H1 (cell line): ENCODE results near the gene SLC24A4. TPM values are rescaled to one million over a fixed set of nuclear protein-coding genes. Genes with fewer than 3 reads are reported as not detected.

Source experiments
- CTCF ChIA-PET: fragments of 300-600 bp; sonication (Branson Sonifier 250); formaldehyde crosslinking; loops from one replicate; lab custom pipeline; 2021; ENCODE audit not compliant: partially characterized antibody; lab: Charles Lee
- POLR2A ChIA-PET: fragments of 300-600 bp; sonication (Branson Sonifier 250); formaldehyde crosslinking; loops from one replicate; lab custom pipeline; 2021; ENCODE audit warnings: inconsistent platforms; ENCODE audit not compliant: partially characterized antibody; lab: Charles Lee
- DNase-seq, 2 experiments: peaks; one replicate each; pipeline versions ENCODE4 v3.0.0 to v3.0.0-alpha.2; 2010 to 2022; ENCODE audit warnings: low spot score in 2 of 2, low read depth in 1 of 2, mixed read lengths in 1 of 2
- FAIRE-seq: peaks from 2 replicates; lab custom pipeline; 2011; peaks lifted over from hg19 to GRCh38; lab: Jason Lieb, UNC
- H2AFZ ChIP-seq: 2 replicates; pipeline ENCODE4 v1.8.1; 2012; ENCODE audit warnings: low read length, inconsistent platforms
- H2AK5ac ChIP-seq: 2 replicates; pipeline ENCODE4 v1.6.1; 2013; ENCODE audit warnings: low read depth, low read length
- H2BK120ac ChIP-seq: replicated peaks from 2 replicates; pipeline ENCODE3; 2013; ENCODE audit warnings: low read depth, low read length, inconsistent platforms
- H2BK12ac ChIP-seq: 2 replicates; pipeline ENCODE4 v1.6.1; 2013; ENCODE audit warnings: low read depth, low read length
- H2BK15ac ChIP-seq: 2 replicates; pipeline ENCODE4 v1.6.1; 2013; ENCODE audit warnings: low read length
- H2BK20ac ChIP-seq: 2 replicates; pipeline ENCODE4 v1.6.1; 2013; ENCODE audit warnings: low read length
- H2BK5ac ChIP-seq: 2 replicates; pipeline ENCODE4 v1.6.1; 2013; ENCODE audit warnings: low read depth, low read length
- H3K14ac ChIP-seq: 2 replicates; pipeline ENCODE4 v1.6.1; 2013; ENCODE audit warnings: inconsistent platforms; ENCODE audit not compliant: insufficient read length
- H3K18ac ChIP-seq: 2 replicates; pipeline ENCODE4 v1.6.1; 2013; ENCODE audit warnings: low read length; ENCODE audit errors: extremely low read depth
- H3K23ac ChIP-seq: 2 replicates; pipeline ENCODE4 v1.6.1; 2013; ENCODE audit warnings: inconsistent platforms; ENCODE audit not compliant: insufficient read length
- H3K23me2 ChIP-seq: 2 replicates; pipeline ENCODE4 v1.6.1; 2013; ENCODE audit warnings: low read depth, low read length
- H3K27ac ChIP-seq: 2 replicates; pipeline ENCODE4 v1.6.1; 2011; ENCODE audit warnings: low read depth, low read length, inconsistent platforms
- H3K27me3 ChIP-seq, 4 experiments: replicated peaks in 1 of 4; 1 replicate in 1 of 4; 2 replicates in 3 of 4; pipeline versions ENCODE4 v1.6.1 to v1.8.1; 2011 to 2013; ENCODE audit warnings: low read length in 3 of 4, mild to moderate bottlenecking in 3 of 4, inconsistent platforms in 2 of 4, mixed read lengths in 2 of 4, moderate library complexity in 1 of 4; ENCODE audit not compliant: control insufficient read depth in 3 of 4, insufficient read depth in 3 of 4; ENCODE audit errors: extremely low read depth in 1 of 4
- H3K36me3 ChIP-seq, 4 experiments: 2 replicates each; pipeline versions ENCODE4 v1.6.1 to v1.8.1; 2011 to 2013; ENCODE audit warnings: mild to moderate bottlenecking in 4 of 4, low read length in 3 of 4, moderate library complexity in 2 of 4, control low read depth in 1 of 4, inconsistent platforms in 1 of 4; ENCODE audit not compliant: insufficient read depth in 4 of 4, control insufficient read depth in 2 of 4
- H3K4ac ChIP-seq: replicated peaks from 2 replicates; pipeline ENCODE3; 2013; ENCODE audit warnings: low read length, low read depth, mixed read lengths, inconsistent platforms; ENCODE audit not compliant: insufficient read length
- H3K4me1 ChIP-seq, 4 experiments: replicated peaks in 1 of 4; 1 replicate in 1 of 4; 2 replicates in 3 of 4; pipeline versions ENCODE4 v1.6.1 to v1.8.1; 2011 to 2013; ENCODE audit warnings: low read length in 3 of 4, inconsistent platforms in 2 of 4, mixed read lengths in 1 of 4; ENCODE audit not compliant: insufficient read depth in 4 of 4, control insufficient read depth in 3 of 4
- H3K4me2 ChIP-seq, 2 experiments: 2 replicates each; pipeline versions ENCODE4 v1.6.1 to v1.8.1; 2011 to 2013; ENCODE audit warnings: low read depth in 2 of 2, low read length in 2 of 2, control low read depth in 1 of 2, inconsistent platforms in 1 of 2, mild to moderate bottlenecking in 1 of 2; ENCODE audit not compliant: insufficient read depth in 1 of 2
- H3K4me3 ChIP-seq, 4 experiments: fragments of 200-600, 300-600 bp in 1 of 4; sonication (generic), shearing (Covaris generic), sonication (Bioruptor Twin) in 1 of 4; 2 replicates each; pipeline versions ENCODE4 v1.5.1 to v1.8.1; 2011 to 2016; ENCODE audit warnings: low read length in 4 of 4, low read depth in 3 of 4, control low read depth in 2 of 4, inconsistent platforms in 2 of 4, mild to moderate bottlenecking in 2 of 4, mixed read lengths in 1 of 4, moderate library complexity in 1 of 4; ENCODE audit not compliant: insufficient read depth in 2 of 4; ENCODE audit errors: extremely low read depth in 1 of 4
- H3K56ac ChIP-seq: replicated peaks from 2 replicates; pipeline ENCODE3; 2013; ENCODE audit warnings: low read depth, mild to moderate bottlenecking, mixed read lengths, low read length, inconsistent platforms; ENCODE audit not compliant: insufficient read length
- H3K79me1 ChIP-seq: 2 replicates; pipeline ENCODE4 v1.6.1; 2013; ENCODE audit warnings: low read depth, low read length, control low read depth
- H3K79me2 ChIP-seq, 2 experiments: 2 replicates each; pipeline versions ENCODE4 v1.6.1 to v1.8.1; 2012 to 2013; ENCODE audit warnings: low read length in 2 of 2, mild to moderate bottlenecking in 2 of 2, inconsistent platforms in 1 of 2; ENCODE audit not compliant: insufficient read depth in 2 of 2, control insufficient read depth in 1 of 2
- H3K9ac ChIP-seq, 4 experiments: replicated peaks in 1 of 4; 1 replicate in 1 of 4; 2 replicates in 3 of 4; pipeline versions ENCODE4 v1.6.1 to v1.8.1; 2011 to 2013; ENCODE audit warnings: low read depth in 3 of 4, low read length in 3 of 4, control low read depth in 2 of 4, mild to moderate bottlenecking in 2 of 4, moderate library complexity in 2 of 4, inconsistent platforms in 1 of 4; ENCODE audit errors: extremely low read depth in 1 of 4
- H3K9me3 ChIP-seq, 2 experiments: 2 replicates each; pipeline versions ENCODE4 v1.6.1 to v1.8.1; 2012 to 2013; ENCODE audit warnings: mild to moderate bottlenecking in 2 of 2, moderate library complexity in 2 of 2, control low read depth in 1 of 2, inconsistent platforms in 1 of 2, low read depth in 1 of 2, low read length in 1 of 2, mixed read lengths in 1 of 2; ENCODE audit not compliant: insufficient read depth in 2 of 2
- H4K20me1 ChIP-seq, 2 experiments: replicated peaks in 1 of 2; 2 replicates each; pipeline versions ENCODE3 to v1.8.1; 2011 to 2013; ENCODE audit warnings: inconsistent platforms in 2 of 2, low read length in 2 of 2, mild to moderate bottlenecking in 1 of 2; ENCODE audit not compliant: insufficient read depth in 2 of 2, control insufficient read depth in 1 of 2
- H4K5ac ChIP-seq: 2 replicates; pipeline ENCODE4 v1.6.1; 2013; ENCODE audit warnings: low read length, low read depth, mixed read lengths, inconsistent platforms; ENCODE audit not compliant: insufficient read length
- H4K8ac ChIP-seq: 2 replicates; pipeline ENCODE4 v1.8.0; 2013; ENCODE audit warnings: mild to moderate bottlenecking, moderate library complexity, low read length, inconsistent platforms; ENCODE audit not compliant: insufficient read depth; ENCODE audit errors: extremely low read depth
- H4K91ac ChIP-seq: replicated peaks from 2 replicates; pipeline ENCODE3; 2013; ENCODE audit warnings: low read length, mixed read lengths, inconsistent platforms; ENCODE audit not compliant: insufficient read length
- ATF3 ChIP-seq: IDR thresholded peaks from 2 replicates; pipeline ENCODE4 v1.6.1; 2011; ENCODE audit warnings: low read depth, mild to moderate bottlenecking, low read length; ENCODE audit not compliant: insufficient read depth
- CEBPB ChIP-seq: IDR thresholded peaks from 2 replicates; pipeline ENCODE4 v1.6.1; 2012; ENCODE audit warnings: low read depth, low read length
- E2F6 ChIP-seq: IDR thresholded peaks from 2 replicates; pipeline ENCODE4 v1.6.1; 2012; ENCODE audit warnings: inconsistent platforms
- GABPA ChIP-seq: IDR thresholded peaks from 2 replicates; pipeline ENCODE4 v1.6.1; 2011; ENCODE audit warnings: mild to moderate bottlenecking, low read length, moderate library complexity, borderline replicate concordance; ENCODE audit not compliant: insufficient read depth
- KDM4A ChIP-seq: IDR thresholded peaks from one replicate; pipeline ENCODE4 v1.7.1; 2012; ENCODE audit warnings: low read depth, mild to moderate bottlenecking, moderate library complexity, low read length, inconsistent platforms; ENCODE audit not compliant: severe bottlenecking
- NRF1 ChIP-seq: IDR thresholded peaks from 2 replicates; pipeline ENCODE4 v1.6.1; 2011; ENCODE audit warnings: mild to moderate bottlenecking, low read depth, low read length, improper control_type of control experiment
- RXRA ChIP-seq: IDR thresholded peaks from 2 replicates; pipeline ENCODE4 v1.6.1; 2011; ENCODE audit warnings: low read depth, mild to moderate bottlenecking, low read length, moderate library complexity; ENCODE audit not compliant: insufficient read depth
- SP2 ChIP-seq: IDR thresholded peaks from 2 replicates; pipeline ENCODE4 v1.6.1; 2012; ENCODE audit warnings: mild to moderate bottlenecking, low read length, inconsistent platforms
- TAF1 ChIP-seq: IDR thresholded peaks from 2 replicates; pipeline ENCODE4 v1.6.1; 2011; ENCODE audit warnings: mild to moderate bottlenecking, low read depth, low read length
- TAF7 ChIP-seq: optimal IDR thresholded peaks from 2 replicates; pipeline ENCODE3; 2011; ENCODE audit warnings: low read depth, mild to moderate bottlenecking, inconsistent platforms, low read length, moderate library complexity, borderline replicate concordance
- TEAD4 ChIP-seq: IDR thresholded peaks from 2 replicates; pipeline ENCODE4 v1.6.1; 2012; ENCODE audit warnings: low read depth, low read length, inconsistent platforms, mixed read lengths
- USF2 ChIP-seq: IDR thresholded peaks from 2 replicates; pipeline ENCODE4 v1.6.1; 2011; ENCODE audit warnings: low read length, improper control_type of control experiment
- WGBS, 2 experiments: shearing (Covaris generic) in 1 of 2; methylation state at CpG; one replicate each; pipeline versions ENCODE4 v1.1.6 to v1.1.7; 2013 to 2015; ENCODE audit warnings: low lambda C conversion rate in 2 of 2, mixed read lengths in 2 of 2, inconsistent platforms in 1 of 2, low coverage in 1 of 2, missing lambda C conversion rate in 1 of 2; ENCODE audit not compliant: insufficient replicate concordance in 2 of 2, insufficient coverage in 1 of 2, insufficient read length in 1 of 2; ENCODE audit errors: extremely low coverage in 1 of 2, missing lambda C conversion rate in 1 of 2; 5-methylcytosine and 5-hydroxymethylcytosine counted together
- polyA plus RNA-seq, 7 experiments: library from polyadenylated mRNA; depleted of rRNA in 3 of 7; stranded (reverse) in 5 of 7; unstranded in 2 of 7; fragments of >200 nt in 5 of 7; fragments of 200-250 nt in 2 of 7; gene quantifications; 1 replicate in 5 of 7; 2 replicates in 1 of 7; 4 replicates in 1 of 7; pipeline versions ENCODE4 v1.2.1 to v1.2.3, GENCODE V29; 2011 to 2013; ENCODE audit warnings: missing spikeins in 2 of 7, mixed read lengths in 2 of 7
- total RNA-seq: library from RNA; stranded (reverse); fragmentation: NEBNext Ultra II Directional; extraction: Animal tissue kit (Norgen Biotek cat#: 25700); gene quantifications from 2 replicates; pipeline ENCODE4 v1.2.1, GENCODE V29; 2021

SLC24A4 gene
- total and polyA plus RNA-seq, 2 of the 8 experiments (the other 6 are each of a cell fraction or from before 2014, with no cell fraction given), result 0.27 to 0.89 TPM

- Histone ChIP-seq H3K4me3 (no peak overlapping the region), H3K27me3 (peaks cover 0 to 2% (median 0%) of the 10 kb centered on the region in 4 experiments; a peak in 1 of 7 replicates), H3K18ac (no peak overlapping the region), H2BK5ac (no peak overlapping the region), H2BK12ac (no peak overlapping the region), H3K4me1 (peaks cover 0 to 7% (median 4%) of the 10 kb centered on the region in 4 experiments; a peak in 5 of 7 replicates), H3K4ac (no peak overlapping the region), H3K36me3 (no peaks in the 10 kb centered on the region), H2AFZ (no peak overlapping the region), H4K5ac (no peak overlapping the region), H3K9ac (no peak overlapping the region), H3K23ac (no peak overlapping the region), H3K79me1 (no peaks in the 10 kb centered on the region), H4K8ac (no peak overlapping the region), H3K79me2 (no peaks in the 10 kb centered on the region), H3K27ac (no peak overlapping the region), H4K20me1 (no peaks in the 10 kb centered on the region), H3K23me2 (no peaks in the 10 kb centered on the region), H3K14ac (no peak overlapping the region), H2AK5ac (no peak overlapping the region), H2BK15ac (no peak overlapping the region), H3K4me2 (no peak overlapping the region), H2BK20ac (no peak overlapping the region), H3K56ac (no peak overlapping the region), H3K9me3 (no peaks in the 10 kb centered on the region), H4K91ac (no peak overlapping the region), H2BK120ac (no peak overlapping the region)
- ChIA-PET POLR2A (no interaction called here), CTCF (interaction anchor here (0.9 kb wide), 1 partner anchor 42 kb away, joined by 3 read pairs; no protein-coding TSS in a partner anchor)
- WGBS, 2 experiments, result 91% methylated on average over 3 of the region's 3 CpGs; no CpG with 5 or more reads in 1 of the 2 experiments
- DNase-seq (no peak), FAIRE-seq (no peak)
- TF ChIP-seq TAF7, result no peak
- TF ChIP-seq USF2, result no peak
- no peak for TF ChIP-seq SP2
- no peak for TF ChIP-seq ATF3
- no peak for TF ChIP-seq CEBPB
- TF ChIP-seq E2F6, result no peak
- no peak for TF ChIP-seq TAF1
- TF ChIP-seq RXRA, result no peak
- TF ChIP-seq NRF1, result no peak
- no peak for TF ChIP-seq TEAD4
- TF ChIP-seq KDM4A, result no peak
- TF ChIP-seq GABPA, result no peak
Measured at GRCh38 chr14:92499234-92499633, 176.3 kb downstream of the SLC24A4 start.
